Activated CD4-positive, alpha-beta T cell treated with anti-CD3 and anti-CD28 coated beads for 36 hours (primary cell): ENCODE measurements around the gene LSAMP. TPM values are rescaled to one million over a fixed set of nuclear protein-coding genes. Genes with fewer than 3 reads are reported as not detected.
"Not testable (repeated sequence)": the region's sequence is repeated elsewhere in the genome, so short reads cannot be mapped to it uniquely, and the experiment has no call there.

Source experiments
- ATAC-seq: fragments of 200-7000 bp; cut with Tn5 transposase; one replicate; pipeline ENCODE4 v1.10.0; 2021; ENCODE audit warnings: mild to moderate bottlenecking, moderate library complexity
- CTCF ChIA-PET: fragments of 350-600 bp; sonication (Branson Sonifier 250); formaldehyde crosslinking; loops from one replicate; lab custom pipeline; 2021; ENCODE audit warnings: antibody characterized with exemption; lab: Charles Lee
- POLR2A ChIA-PET: fragments of 350-600 bp; sonication (Branson Sonifier 250); formaldehyde crosslinking; loops from one replicate; lab custom pipeline; 2021; ENCODE audit warnings: antibody characterized with exemption, inconsistent platforms; lab: Charles Lee
- DNase-seq: peaks from one replicate; pipeline ENCODE4 v3.0.0-alpha.2; 2020
- H3K27ac Mint-ChIP-seq: one replicate; pipeline ENCODE4 v1.8.0; 2021; ENCODE audit warnings: mixed read lengths
- H3K27me3 Mint-ChIP-seq: one replicate; pipeline ENCODE4 v1.8.0; 2021; ENCODE audit warnings: mixed read lengths
- H3K36me3 Mint-ChIP-seq: one replicate; pipeline ENCODE4 v1.8.0; 2021; ENCODE audit warnings: low read depth, mixed read lengths
- H3K4me1 Mint-ChIP-seq: one replicate; pipeline ENCODE4 v1.8.0; 2021; ENCODE audit warnings: mixed read lengths
- H3K4me3 Mint-ChIP-seq: one replicate; pipeline ENCODE4 v1.8.0; 2021; ENCODE audit warnings: mild to moderate bottlenecking, moderate library complexity, mixed read lengths
- H3K9me3 Mint-ChIP-seq: one replicate; pipeline ENCODE4 v1.8.0; 2021; ENCODE audit warnings: low read depth, mixed read lengths
- intact Hi-C, 2 experiments: fragments of 100-400 bp; cut with DNase I in 1 of 2; cut with micrococcal nuclease in 1 of 2; formaldehyde crosslinking; loops; one replicate each; pipeline versions ENCODE4 v1.14.2 to v1.15.1; 2022 to 2024; cut with DNase I, micrococcal nuclease
- total RNA-seq, 2 experiments: library from RNA; stranded (reverse); gene quantifications; one replicate each; pipeline ENCODE4 v1.2.3, GENCODE V29; 2021

Gene LSAMP
- total RNA-seq, 2 experiments from 2014 or later = not detected

DNA sequence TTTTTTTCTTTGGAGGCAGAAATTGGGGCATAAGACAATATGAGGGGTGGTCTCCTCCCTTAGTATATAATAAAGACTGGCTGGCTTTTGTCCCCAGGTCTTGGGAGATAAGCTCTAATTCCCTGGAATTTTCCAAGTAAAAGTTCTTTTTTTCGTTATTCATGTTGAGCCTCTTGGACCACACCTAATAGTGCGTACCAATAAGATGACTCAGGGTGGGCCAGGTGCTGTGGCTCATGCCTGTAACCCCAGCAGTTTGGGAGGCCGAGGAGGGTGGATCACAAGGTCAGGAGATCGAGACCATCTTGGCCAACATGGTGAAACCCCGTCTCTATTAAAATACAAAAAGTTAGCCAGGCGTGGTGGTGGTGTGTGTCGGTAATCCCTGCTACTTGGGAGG lies 645.2 kb downstream of the LSAMP start:
- H3K36me3 Mint-ChIP-seq, H3K4me1 Mint-ChIP-seq, POLR2A ChIA-PET, H3K27ac Mint-ChIP-seq, H3K9me3 Mint-ChIP-seq, H3K4me3 Mint-ChIP-seq, CTCF ChIA-PET, intact Hi-C loops, DNase-seq, ATAC-seq: not testable (repeated sequence)
- peaks cover 22% of the 10 kb centered on the region for H3K27me3 Mint-ChIP-seq

DNA sequence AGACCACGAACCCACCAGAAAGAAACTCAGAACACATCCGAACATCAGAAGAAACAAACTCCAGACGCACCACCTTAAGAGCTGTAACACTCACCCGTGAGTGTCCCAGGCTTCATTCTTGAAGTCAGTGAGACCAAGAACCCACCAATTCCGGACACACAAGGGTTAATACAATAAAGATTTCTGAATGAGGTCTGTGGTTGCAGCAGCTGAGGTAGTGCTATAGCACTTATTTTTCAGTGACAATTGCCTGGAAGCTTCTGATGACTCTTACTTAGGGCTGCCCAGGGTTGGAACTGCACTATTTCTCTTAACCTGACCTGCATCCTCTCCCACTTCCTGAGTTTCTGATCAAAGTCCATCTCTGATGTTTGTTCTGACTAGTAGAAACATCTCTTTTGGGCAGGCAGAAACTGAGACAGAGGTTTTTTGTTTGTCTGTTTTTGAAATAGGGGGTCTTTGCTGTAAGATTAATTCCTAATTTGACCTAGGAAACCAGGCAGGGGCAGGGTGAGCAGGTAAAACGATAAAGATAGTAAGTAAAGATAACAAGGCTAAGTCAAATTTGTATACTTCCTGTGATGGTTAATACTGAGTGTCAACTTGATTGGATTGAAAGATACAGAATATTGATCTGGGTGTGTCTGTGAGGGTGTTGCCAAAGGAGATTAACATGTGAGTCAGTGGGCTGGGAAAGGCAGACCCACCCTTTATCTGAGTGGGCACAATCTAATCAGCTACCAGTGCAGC lies 652.9 kb downstream of the LSAMP start:
- DNase-seq (peak; percentile 43), ATAC-seq (peak; percentile 78)
- Mint-ChIP-seq H3K27ac (peak overlapping the region; percentile 73), H3K27me3 (no peaks in the 10 kb centered on the region), H3K4me1 (peaks cover 33% of the 10 kb centered on the region), H3K36me3 (no peaks in the 10 kb centered on the region), H3K4me3 (no peak overlapping the region), H3K9me3 (no peaks in the 10 kb centered on the region)
- POLR2A ChIA-PET = interaction anchor here (0.6 kb wide), 1 partner anchor 1464 kb away, joined by 3 read pairs; no protein-coding TSS in a partner anchor
- intact Hi-C loops = loop anchor here (1.0 to 5.0 kb wide), 3 partner anchors 8 to 1285 kb away; no protein-coding TSS in a partner anchor
- CTCF ChIA-PET = interaction anchor here (0.6 to 0.7 kb wide), 2 partner anchors 23 to 985 kb away, joined by 3 to 4 read pairs; no protein-coding TSS in a partner anchor

DNA sequence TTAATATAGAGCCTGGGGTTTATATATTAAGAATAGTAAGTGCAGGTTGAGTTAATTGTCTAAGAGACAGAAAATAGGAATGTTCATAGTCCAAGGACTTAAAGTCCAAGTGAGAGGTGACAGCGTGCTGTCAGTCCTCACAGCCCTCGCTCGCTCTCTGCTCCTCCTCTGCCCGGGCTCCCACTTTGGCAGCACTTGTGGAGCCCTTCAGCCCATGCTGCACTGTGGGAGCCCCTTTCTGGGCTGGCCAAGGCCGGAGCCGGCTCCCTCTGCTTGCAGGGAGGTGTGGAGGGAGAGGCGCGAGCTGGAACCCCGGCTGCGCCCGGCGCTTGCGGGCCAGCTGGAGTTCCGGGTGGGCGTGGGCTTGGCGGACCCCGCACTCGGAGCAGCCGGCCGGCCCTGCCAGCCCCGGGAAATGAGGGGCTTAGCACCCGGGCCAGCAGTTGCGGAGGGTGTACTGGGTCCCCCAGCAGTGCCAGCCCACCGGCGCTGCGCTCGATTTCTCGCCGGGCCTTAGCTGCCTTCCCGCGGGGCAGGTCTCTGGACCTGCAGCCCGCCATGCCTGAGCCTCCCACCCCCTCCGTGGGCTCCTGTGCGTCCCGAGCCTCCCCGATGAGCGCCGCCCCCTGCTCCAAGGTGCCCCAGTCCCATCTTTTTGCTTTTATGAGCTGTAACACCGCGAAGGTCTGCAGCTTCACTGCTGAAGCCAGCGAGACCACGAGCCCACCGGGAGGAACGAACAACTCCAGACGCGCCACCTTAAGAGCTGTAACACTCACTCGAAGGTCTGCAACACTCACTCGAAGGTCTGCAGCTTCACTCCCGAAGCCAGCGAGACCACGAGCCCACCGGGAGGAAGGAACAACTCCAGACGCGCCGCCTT lies 653.8 kb downstream of the LSAMP start:
- Mint-ChIP-seq H3K27ac (peak overlapping the region; percentile 73), H3K4me1 (peaks cover 33% of the 10 kb centered on the region)
- not testable (repeated sequence) for H3K27me3 Mint-ChIP-seq, DNase-seq, H3K4me3 Mint-ChIP-seq, H3K9me3 Mint-ChIP-seq, H3K36me3 Mint-ChIP-seq, ATAC-seq
- intact Hi-C loops = loop anchor here (1.0 to 5.0 kb wide), 3 partner anchors 7 to 1284 kb away; no protein-coding TSS in a partner anchor
- ChIA-PET POLR2A (interaction anchor here (0.6 kb wide), 1 partner anchor 1463 kb away, joined by 3 read pairs; no protein-coding TSS in a partner anchor), CTCF (interaction anchor here (0.7 to 1.1 kb wide), 3 partner anchors 12 to 26 kb away, joined by 3 to 4 read pairs (median 3); no protein-coding TSS in a partner anchor)

- peak overlapping the region; percentile 25 for H3K27ac Mint-ChIP-seq
- intact Hi-C loops = loop anchor here (5.0 kb wide), 2 partner anchors 133 to 1283 kb away; no protein-coding TSS in a partner anchor
- no peaks in the 10 kb centered on the region for H3K36me3 Mint-ChIP-seq
- peaks cover 33% of the 10 kb centered on the region for H3K4me1 Mint-ChIP-seq
- peak; percentile 75 for DNase-seq
- POLR2A ChIA-PET = no interaction called here
- no peaks in the 10 kb centered on the region for H3K27me3 Mint-ChIP-seq
- H3K9me3 Mint-ChIP-seq = no peaks in the 10 kb centered on the region
- peak; percentile 95 for ATAC-seq
- CTCF ChIA-PET = interaction anchor here (0.5 to 1.1 kb wide), 3 partner anchors 11 to 27 kb away, joined by 3 read pairs; no protein-coding TSS in a partner anchor
- H3K4me3 Mint-ChIP-seq = no peak overlapping the region
These were observed 654.5 kb downstream of the LSAMP start for GRCh38 chr3:115790759-115791158.

GRCh38 chr3:115789481-115789880 lies 655.8 kb downstream of the LSAMP start:
- Mint-ChIP-seq H3K9me3 (no peaks in the 10 kb centered on the region), H3K4me3 (no peak overlapping the region), H3K36me3 (no peaks in the 10 kb centered on the region), H3K4me1 (peaks cover 43% of the 10 kb centered on the region), H3K27ac (no peak overlapping the region), H3K27me3 (no peaks in the 10 kb centered on the region)
- POLR2A ChIA-PET = no interaction called here
- CTCF ChIA-PET = interaction anchor here (0.7 to 1.0 kb wide), 2 partner anchors 9 to 1413 kb away, joined by 3 to 4 read pairs; no protein-coding TSS in a partner anchor
- intact Hi-C loops = loop anchor here in 1 of 2 experiments (10.0 kb wide), 2 partner anchors 1375 to 1485 kb away; no protein-coding TSS in a partner anchor
- no peak for ATAC-seq
- no peak for DNase-seq

GRCh38 chr3:115788921-115789470 lies 656.3 kb downstream of the LSAMP start:
- DNase-seq (no peak), ATAC-seq (no peak)
- H3K9me3 Mint-ChIP-seq = no peaks in the 10 kb centered on the region
- no peaks in the 10 kb centered on the region for H3K27me3 Mint-ChIP-seq
- H3K4me3 Mint-ChIP-seq = no peak overlapping the region
- CTCF ChIA-PET = interaction anchor here (0.6 to 1.0 kb wide), 3 partner anchors 9 to 1412 kb away, joined by 3 to 4 read pairs (median 3); no protein-coding TSS in a partner anchor
- H3K4me1 Mint-ChIP-seq = peaks cover 43% of the 10 kb centered on the region
- POLR2A ChIA-PET = interaction anchor here (0.7 kb wide), 1 partner anchor 1430 kb away, joined by 5 read pairs; no protein-coding TSS in a partner anchor
- no peaks in the 10 kb centered on the region for H3K36me3 Mint-ChIP-seq
- no peak overlapping the region for H3K27ac Mint-ChIP-seq
- intact Hi-C loops = loop anchor here in 1 of 2 experiments (10.0 kb wide), 2 partner anchors 1374 to 1484 kb away; no protein-coding TSS in a partner anchor

DNA sequence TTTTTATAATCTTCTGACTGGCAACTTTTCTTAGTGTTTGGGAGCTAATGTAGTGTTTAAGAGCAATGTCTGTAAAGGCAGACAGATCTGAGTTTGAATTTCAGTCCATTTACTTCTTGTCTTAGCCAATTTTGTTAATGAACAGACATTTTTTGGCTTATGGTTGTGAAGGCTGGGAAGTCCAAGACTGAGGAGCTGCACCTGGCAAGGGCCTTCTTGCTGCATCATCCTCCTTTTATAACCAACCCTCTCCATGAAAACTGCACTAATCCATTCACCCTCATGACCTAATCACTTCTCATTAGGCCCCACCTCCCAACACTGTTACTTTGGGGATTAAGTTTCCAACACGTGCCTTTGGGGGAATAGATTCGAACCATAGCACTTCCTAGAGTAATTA lies 657.5 kb downstream of the LSAMP start:
- POLR2A ChIA-PET = no interaction called here
- intact Hi-C loops = loop anchor here in 1 of 2 experiments (10.0 kb wide), 2 partner anchors 1373 to 1483 kb away; no protein-coding TSS in a partner anchor

DNA sequence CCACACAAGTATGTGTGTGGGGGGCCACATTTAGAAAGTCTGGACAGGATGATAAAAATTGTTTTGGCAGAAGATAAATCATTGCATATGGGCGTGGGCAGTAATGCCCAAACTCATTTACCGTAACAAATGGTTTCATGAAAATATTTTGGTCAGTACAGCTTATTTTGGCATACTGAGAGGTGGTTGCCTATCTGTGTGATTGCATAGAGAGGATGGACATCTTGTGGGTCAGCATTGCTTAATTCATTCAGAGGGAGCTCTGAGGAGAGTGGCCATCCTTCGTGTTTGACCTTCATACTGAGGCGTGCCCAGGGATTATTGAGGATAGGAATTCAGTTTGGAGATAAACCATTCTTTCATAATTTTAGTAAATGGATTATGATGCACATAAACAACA lies 659.5 kb downstream of the LSAMP start:
- ChIA-PET CTCF (interaction anchor here (0.7 to 1.9 kb wide), 3 partner anchors 11 to 240 kb away, joined by 3 to 8 read pairs (median 3); no protein-coding TSS in a partner anchor), POLR2A (no interaction called here)
- peaks cover 27% of the 10 kb centered on the region for H3K4me1 Mint-ChIP-seq
- no peak overlapping the region for H3K4me3 Mint-ChIP-seq
- ATAC-seq (no peak), DNase-seq (no peak)
- intact Hi-C loops = loop anchor here (2.0 to 10.0 kb wide), 5 partner anchors 29 to 1481 kb away; partner anchors contain the start of gene ZBTB20 (in 1 of the 2)
- no peaks in the 10 kb centered on the region for H3K9me3 Mint-ChIP-seq
- H3K27me3 Mint-ChIP-seq = no peaks in the 10 kb centered on the region
- no peak overlapping the region for H3K27ac Mint-ChIP-seq
- no peaks in the 10 kb centered on the region for H3K36me3 Mint-ChIP-seq

More for the DNA sequence above, 657.5 kb downstream of the LSAMP start:
- Mint-ChIP-seq H3K4me1 (peaks cover 41% of the 10 kb centered on the region), H3K27ac (no peak overlapping the region), H3K27me3 (no peaks in the 10 kb centered on the region), H3K9me3 (no peaks in the 10 kb centered on the region), H3K36me3 (no peaks in the 10 kb centered on the region), H3K4me3 (no peak overlapping the region)
- CTCF ChIA-PET = no interaction called here
- ATAC-seq (no peak), DNase-seq (no peak)

DNA sequence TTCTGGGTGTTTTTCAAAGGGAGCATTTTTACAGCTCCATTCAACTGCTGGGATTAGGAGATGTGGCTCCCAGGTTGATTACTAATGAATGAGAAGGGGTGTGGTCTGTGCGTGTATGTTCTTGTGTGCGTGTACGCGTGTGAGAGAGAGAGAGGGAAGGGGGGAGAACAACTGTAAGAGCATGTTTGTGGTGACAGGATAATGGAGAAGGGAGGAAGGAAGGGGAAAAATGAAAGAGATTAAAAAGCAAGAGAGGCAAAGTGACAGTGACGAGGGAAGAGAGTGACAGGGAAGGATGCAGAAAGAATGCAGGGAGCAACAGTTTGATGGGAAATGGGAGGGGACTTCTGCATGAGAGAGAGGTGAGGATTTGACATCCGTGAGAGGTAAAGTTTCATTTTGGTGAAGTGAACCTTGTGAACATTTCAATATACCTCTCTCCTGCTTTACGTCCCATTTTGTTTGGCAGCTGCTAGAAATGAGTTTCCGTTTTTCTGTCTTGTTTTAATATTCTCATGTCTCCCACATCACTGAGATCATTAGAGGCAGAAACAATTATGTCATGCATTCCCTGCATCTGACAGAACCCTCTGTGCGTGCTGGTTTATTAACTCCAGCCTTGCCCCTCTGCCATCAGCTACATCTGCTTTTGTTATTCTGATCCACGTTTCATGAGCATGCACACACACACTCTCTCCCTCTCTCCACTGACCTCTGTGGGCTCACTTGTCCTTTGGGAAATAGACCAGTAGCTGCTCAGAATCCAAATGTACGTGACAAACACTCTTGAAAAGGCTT lies 660.3 kb downstream of the LSAMP start:
- no peaks in the 10 kb centered on the region for H3K9me3 Mint-ChIP-seq
- intact Hi-C loops = loop anchor here (1.0 to 10.0 kb wide), 12 partner anchors 7 to 1573 kb away; partner anchors contain the start of gene ZBTB20 (in 2 of the 2)
- peak overlapping the region; percentile 97 for H3K27ac Mint-ChIP-seq
- peak overlapping the region; percentile 81 for H3K4me3 Mint-ChIP-seq
- H3K4me1 Mint-ChIP-seq = peaks cover 20% of the 10 kb centered on the region
- H3K27me3 Mint-ChIP-seq = no peaks in the 10 kb centered on the region
- ATAC-seq (no peak), DNase-seq (no peak)
- ChIA-PET CTCF (interaction anchor here (0.6 to 3.0 kb wide), 13 partner anchors 10 to 579 kb away, joined by 3 to 14 read pairs (median 5); no protein-coding TSS in a partner anchor), POLR2A (interaction anchor here (0.5 kb wide), 1 partner anchor 1405 kb away, joined by 3 read pairs; no protein-coding TSS in a partner anchor)
- H3K36me3 Mint-ChIP-seq = no peaks in the 10 kb centered on the region
